DMS79 treated with DMSO at 0.1 percent for 48 hours (cell line): ENCODE measurements around the gene MOV10L1.
"Not testable (repeated sequence)": the region's sequence is repeated elsewhere in the genome, so short reads cannot be mapped to it uniquely, and the experiment has no call there.

Experiments
- DNase-seq: peaks from one replicate; lab custom pipeline; 2025; lab: John Stamatoyannopoulos, UW

The MOV10L1 gene

GRCh38 chr22:50161508-50162390 is 71.9 kb downstream of the MOV10L1 start:
- DNase-seq, result no peak

GRCh38 chr22:50162391-50162956 is 72.7 kb downstream of the MOV10L1 start:
- DNase-seq, result no peak

DNA sequence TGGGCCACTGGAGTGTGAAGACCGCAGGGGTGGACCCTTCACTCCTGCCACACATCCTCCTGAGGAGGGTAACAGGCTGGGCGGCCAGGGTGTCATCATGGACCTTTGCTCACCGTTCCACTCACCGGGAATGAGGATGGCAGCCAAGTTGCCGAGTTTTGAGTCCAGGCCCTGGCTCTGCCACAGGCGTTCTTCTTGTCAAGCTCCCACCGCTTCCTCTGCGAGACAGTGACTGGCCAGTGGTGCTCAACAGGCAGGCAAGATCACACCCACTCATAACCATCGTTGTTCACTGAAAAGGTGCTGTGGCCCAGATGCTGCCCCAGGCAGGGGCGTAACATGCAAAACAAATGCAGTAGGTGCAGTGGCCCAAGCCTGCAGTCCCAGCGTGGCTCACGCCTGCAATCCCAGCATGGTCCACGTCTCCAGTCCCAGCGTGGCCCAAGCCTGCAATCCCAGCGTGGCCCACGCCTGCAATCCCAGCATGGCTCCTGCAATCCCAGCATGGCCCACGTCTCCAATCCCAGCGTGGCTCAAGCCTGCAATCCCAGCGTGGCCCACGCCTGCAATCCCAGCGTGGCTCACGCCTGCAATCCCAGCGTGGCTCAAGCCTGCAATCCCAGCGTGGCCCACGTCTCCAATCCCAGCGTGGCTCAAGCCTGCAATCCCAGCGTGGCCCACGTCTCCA is 75.8 kb downstream of the MOV10L1 start:
- DNase-seq, result no peak

- DNase-seq, result no peak
Measured at GRCh38 chr22:50167689-50168489, 78.1 kb downstream of the MOV10L1 start.

- DNase-seq, result not testable (repeated sequence)
Measured at GRCh38 chr22:50168490-50169180, 78.8 kb downstream of the MOV10L1 start.

- DNase-seq, result no peak
Measured at GRCh38 chr22:50169181-50169759, 79.5 kb downstream of the MOV10L1 start.

GRCh38 chr22:50169774-50170341 is 80.1 kb downstream of the MOV10L1 start:
- DNase-seq, result peak; percentile 5

DNA sequence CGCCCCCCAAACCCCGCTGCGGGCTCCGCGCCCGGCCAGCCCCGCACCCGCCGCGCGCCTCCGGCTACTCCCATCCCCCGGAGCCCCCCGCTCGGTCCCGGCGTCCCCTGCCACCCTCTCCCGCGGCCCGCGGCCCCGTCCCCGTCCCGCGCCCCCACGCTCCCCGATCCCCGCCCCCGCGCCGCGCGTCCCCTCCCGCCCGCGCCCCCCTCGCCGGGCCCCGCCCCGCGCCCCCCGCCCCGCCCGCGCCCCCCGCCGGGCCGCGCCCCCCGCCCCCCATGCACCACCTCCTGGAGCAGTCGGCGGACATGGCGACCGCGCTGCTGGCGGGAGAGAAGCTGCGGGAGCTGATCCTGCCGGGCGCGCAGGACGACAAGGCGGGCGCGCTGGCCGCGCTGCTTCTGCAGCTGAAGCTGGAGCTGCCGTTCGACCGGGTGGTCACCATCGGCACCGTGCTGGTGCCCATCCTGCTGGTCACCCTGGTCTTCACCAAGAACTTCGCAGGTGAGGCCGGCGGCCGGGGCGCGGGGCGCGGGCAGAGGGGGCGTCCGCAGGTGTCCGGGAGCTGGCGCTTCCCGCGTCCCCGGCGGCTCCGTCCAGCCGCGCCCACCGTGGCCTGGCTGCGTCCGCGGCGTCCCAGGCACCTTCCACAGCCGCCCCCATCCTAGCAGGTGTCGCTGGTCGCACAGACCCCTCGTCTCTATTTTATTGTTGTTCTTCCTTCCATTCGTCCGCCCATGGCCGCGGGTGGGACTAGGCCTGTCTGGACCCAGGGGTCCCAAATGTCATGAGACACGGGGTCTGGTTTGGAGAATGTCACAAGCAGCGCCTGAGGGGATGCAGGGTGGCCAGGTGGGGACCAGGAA is 80.9 kb downstream of the MOV10L1 start, which contains the start of gene PANX2:
PANX2 (plus strand) TSS at position 279 of the 866 bp plus-strand sequence; CDS start at position 279, 0 bp downstream.
- DNase-seq, result no peak

DNA sequence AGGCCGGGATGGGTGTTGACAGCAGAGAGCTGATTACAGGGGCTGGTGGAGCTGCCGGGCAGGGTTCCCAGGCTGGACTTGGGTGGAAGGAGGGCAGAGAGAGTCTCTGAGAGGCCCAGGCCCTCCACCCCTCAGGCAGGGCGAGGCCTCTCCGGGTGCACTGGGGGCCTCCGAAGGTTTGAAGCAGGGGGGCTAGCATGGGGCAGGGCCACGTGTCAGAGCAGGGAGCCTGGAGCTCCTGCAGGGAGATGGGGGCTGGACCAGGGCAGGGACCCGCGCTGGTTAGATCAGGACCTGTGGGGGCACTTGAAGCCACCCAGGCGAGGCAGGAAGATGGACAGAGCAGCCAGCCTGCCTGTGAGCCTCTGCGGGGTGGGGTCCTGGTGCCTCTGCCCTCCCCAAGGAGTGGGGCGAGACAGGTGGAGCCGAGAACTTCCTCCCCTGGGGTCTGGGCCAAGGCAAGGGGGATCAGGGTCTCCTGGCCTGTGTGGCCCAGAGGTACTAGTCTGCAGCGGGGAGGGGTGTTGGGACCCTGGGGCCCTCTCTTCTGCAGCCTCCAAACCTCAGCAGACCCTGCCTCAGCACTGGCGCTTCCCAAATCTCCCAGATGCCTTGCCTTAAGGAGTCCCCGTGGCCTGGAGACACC is 81.6 kb downstream of the MOV10L1 start:
- no peak for DNase-seq

DNA sequence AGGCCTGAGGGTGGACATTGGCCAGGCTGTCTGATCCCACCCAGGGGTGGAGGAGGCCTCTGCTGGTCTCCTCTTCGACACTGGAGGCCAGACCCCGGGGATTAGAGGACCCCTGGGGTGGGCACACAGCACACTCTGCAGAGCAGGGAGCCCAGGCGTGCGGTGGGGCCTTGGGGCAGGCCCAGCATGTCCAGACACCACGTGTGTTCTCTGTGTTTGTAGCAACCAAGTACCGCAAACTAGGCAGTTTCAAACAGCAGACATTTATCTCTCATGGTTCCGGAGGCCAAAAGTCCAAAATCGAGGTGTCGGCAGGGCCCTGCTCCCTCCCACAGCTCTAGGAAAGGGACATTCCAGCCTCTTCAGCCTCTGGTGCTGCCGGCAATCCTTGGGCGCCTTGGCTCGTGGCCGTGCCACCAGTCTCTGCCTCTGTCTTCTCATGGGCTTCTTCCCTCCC is 82.2 kb downstream of the MOV10L1 start:
- DNase-seq, result no peak

DNA sequence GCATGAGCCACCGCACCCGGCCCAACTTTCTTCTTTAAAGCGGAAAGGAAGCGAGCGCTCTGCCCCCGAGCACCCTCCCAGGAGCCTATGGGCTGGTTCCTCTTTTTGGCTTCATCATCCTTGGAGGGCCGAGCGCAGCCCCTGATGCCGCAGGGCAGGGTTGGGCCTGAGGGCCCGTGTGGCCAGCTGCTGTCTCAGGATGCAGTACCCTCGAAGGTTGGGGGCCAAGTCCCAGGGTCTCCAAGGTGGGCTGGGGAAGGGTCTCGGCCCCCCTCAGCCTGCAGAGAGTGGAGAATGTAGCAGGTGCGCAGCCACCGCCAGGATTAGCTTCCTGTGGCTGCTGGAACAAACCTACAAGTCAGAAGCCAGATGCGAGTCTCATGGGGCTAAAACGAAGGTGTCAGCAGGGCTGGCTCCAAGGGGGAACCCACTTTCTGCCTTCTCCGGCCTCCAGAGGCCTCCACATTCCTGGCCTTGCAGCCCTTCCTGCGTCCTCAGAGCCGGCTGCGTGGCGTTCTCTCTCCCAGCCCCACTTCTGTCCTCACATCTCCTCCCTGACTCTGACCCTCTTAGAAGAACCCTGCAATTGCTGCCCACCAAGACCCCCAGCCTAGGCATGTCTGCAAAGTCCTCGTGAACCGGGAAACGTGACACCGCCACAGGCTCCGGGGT is 83.6 kb downstream of the MOV10L1 start:
- no peak for DNase-seq

GRCh38 chr22:50173983-50174355 is 84.2 kb downstream of the MOV10L1 start:
- no peak for DNase-seq

DNA sequence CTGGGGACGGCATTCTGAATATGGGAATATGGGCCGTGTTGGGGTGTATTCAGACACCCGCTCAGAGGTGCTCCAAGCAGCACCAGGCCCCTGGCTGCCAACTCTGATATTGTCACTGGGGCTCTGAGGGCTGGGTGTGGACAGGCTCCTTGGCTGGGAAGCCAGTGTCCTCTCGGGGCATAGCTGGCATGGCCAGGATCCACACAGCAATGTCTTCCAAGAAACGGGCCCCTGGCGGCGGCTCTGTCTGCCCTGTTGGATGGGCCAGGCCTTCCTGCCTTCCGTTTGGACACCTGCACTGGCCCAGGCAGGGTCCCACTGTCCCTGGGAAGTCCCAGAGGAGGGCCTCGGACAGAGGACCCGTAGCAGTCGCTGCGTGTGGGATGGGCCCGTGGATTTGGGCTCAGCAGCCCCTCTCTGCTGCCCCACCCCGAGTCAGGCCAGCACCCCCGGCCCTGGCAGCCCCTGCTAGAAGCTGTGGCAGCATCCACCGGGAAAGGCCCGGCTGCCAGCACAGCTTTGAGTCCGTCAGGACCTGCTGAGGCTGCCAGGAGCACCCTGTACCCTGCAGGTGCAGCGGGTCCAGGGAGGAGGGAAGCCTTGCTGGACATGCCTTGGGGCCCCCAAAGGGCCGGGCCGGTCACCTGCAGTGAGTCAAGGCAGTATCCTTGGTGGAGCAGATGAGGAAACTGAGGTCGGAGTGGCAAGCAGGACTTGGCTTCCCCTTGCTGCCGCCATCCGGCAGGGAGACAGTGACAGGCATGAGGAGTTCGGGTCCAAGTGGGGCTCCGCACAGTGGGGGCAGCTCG is 84.8 kb downstream of the MOV10L1 start:
- DNase-seq, result no peak

DNA sequence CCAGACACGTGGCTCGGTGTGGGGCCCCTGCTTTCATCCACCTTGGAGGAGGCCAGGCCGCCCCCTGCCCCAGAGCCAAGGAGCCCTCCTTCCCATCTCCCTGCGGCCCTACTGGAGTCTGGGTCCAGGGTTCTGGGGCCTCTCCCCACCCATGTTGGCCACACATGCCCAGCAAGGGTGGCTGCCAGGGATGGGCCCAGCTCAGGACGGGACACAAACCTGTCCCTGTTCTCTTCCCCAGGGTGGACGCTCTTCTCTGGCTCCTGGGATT is 85.3 kb downstream of the MOV10L1 start:
- DNase-seq, result no peak

DNA sequence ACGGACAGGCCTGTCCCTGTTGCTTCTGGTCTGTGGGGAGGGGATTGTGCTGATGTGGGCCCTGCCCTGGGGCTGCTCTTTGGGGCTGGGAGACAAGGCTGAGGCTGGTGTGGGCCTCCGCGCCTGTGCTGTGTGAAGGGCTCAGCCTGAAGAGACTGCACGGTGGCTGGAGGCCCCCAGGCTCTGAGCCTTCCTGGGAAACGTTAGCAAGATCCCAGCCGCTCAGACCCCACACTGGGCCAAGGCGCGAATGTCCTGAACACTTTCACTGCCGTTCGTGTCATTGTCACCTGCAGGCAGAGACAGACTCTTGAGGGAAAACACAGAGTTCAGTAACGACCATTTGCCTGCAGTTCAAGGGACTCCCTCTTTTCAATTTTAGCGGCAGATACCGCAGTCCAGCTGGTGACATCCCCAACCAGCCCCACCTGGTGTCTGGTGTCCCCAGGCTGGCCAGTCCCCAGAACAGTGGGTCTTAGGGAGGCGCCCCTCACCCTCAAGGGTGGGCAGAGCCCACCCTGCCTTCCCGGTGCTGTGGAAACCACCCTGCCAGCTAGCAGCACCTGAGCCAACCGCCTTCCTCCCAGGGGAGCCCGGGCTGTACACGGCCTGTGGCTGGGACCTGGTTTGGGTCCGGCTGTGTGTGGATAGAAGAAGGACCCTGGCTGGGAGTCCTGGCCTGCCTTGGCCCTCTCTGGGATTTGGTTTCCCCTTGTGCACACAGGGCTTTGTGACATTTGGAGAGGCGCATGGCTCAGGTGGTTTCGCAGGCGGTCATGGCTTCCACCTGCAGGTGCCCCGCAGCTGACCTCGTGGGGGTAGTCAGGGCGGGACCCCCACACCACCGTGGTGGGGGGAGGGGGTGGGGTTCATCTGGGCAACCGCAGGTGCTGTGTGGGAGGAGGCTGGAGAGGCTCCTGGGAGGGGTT is 86.4 kb downstream of the MOV10L1 start:
- no peak for DNase-seq

- no peak for DNase-seq
Measured at GRCh38 chr22:50176850-50177536, 87.2 kb downstream of the MOV10L1 start.
